ENCODE measurements around the gene CLIP1. TPM values are rescaled to one million over a fixed set of nuclear protein-coding genes. Genes with fewer than 3 reads are reported as not detected.

The CLIP1 gene
- total and polyA plus RNA-seq, 2 of the 13 experiments (the other 11 are each of a cell fraction or from before 2014, with no cell fraction given): 28.9 to 43.7 TPM

- TF ChIP-seq ARID5B (CRISPR knock-in tag; IDR thresholded peaks at IDR 0.05) (peak; percentile 58), IRF9 (CRISPR knock-in tag; IDR thresholded peaks at IDR 0.05; ENCODE audit: borderline replicate concordance) (peak; percentile 63), ZNF530 (CRISPR knock-in tag; IDR thresholded peaks at IDR 0.05; ENCODE audit: low read depth) (no peak), NONO (IDR thresholded peaks at IDR 0.05) (no peak), NONO (CRISPR knock-in tag; conservative IDR thresholded peaks at IDR 0.05) (peak; percentile 94), SIX4 (CRISPR knock-in tag; IDR thresholded peaks at IDR 0.05) (peak; percentile 54; the same call in 1 of the 2 replicates), JARID2 (CRISPR knock-in tag; IDR thresholded peaks at IDR 0.05; ENCODE audit: insufficient replicate concordance) (no peak), E2F5 (CRISPR knock-in tag; conservative IDR thresholded peaks at IDR 0.05) (peak; percentile 29; the same call in 1 of the 2 replicates), THRA (CRISPR knock-in tag; IDR thresholded peaks at IDR 0.05; ENCODE audit: borderline replicate concordance) (peak; percentile 14; the same call in 1 of the 2 replicates), THAP9 (CRISPR knock-in tag; IDR thresholded peaks at IDR 0.05; ENCODE audit: borderline replicate concordance) (peak; percentile 98), MTF1 (CRISPR knock-in tag; IDR thresholded peaks at IDR 0.05) (no peak), FOXA1 (IDR thresholded peaks at IDR 0.05) (no peak), FOXA1 (CRISPR knock-in tag; IDR thresholded peaks at IDR 0.05) (no peak), NFATC3 (CRISPR knock-in tag; IDR thresholded peaks at IDR 0.05) (peak; percentile 60; the same call in 1 of the 2 replicates), THYN1 (CRISPR knock-in tag; IDR thresholded peaks at IDR 0.05; ENCODE audit: borderline replicate concordance, low read depth) (peak; percentile 70; the same call in 1 of the 2 replicates), ZFY (CRISPR knock-in tag; IDR thresholded peaks at IDR 0.05) (peak; percentile 60; the same call in 1 of the 2 replicates), RARG (CRISPR knock-in tag; IDR thresholded peaks at IDR 0.05; ENCODE audit: low read depth) (no peak), SOX5 (CRISPR knock-in tag; IDR thresholded peaks at IDR 0.05; ENCODE audit: borderline replicate concordance) (0 out of 2 replicates have a peak, but pooled peaks have one; percentile 12)
Observed at GRCh38 chr12:122225683-122226365, 196.6 kb downstream of the CLIP1 start, which contains the start of gene DIABLO (continued).
